Loucy (cell line): ENCODE data around the gene AAK1.
A peak's percentile ranks its signal among the peaks of the same experiment; 100 is the strongest.

Experiments
- H2AFZ ChIP-seq: fragments of 200-600 bp; sonication (generic); 2 replicates; pipeline ENCODE4 v1.6.0; 2016; ENCODE audit warnings: antibody characterized with exemption, mild to moderate bottlenecking, low read length, moderate library complexity
- H3F3A ChIP-seq: fragments of 200-600 bp; 2 replicates; pipeline ENCODE4 v1.6.0; 2016; ENCODE audit warnings: antibody characterized with exemption, low read depth, mild to moderate bottlenecking
- H3K27me3 ChIP-seq: fragments of 200-600 bp; sonication (generic); 2 replicates; pipeline ENCODE4 v1.6.1; 2014; ENCODE audit warnings: low read length, mild to moderate bottlenecking; ENCODE audit not compliant: insufficient read depth, poor library complexity, severe bottlenecking
- H3K36me3 ChIP-seq: fragments of 200-600 bp; sonication (generic); 2 replicates; pipeline ENCODE4 v1.6.1; 2016; ENCODE audit warnings: low read length; ENCODE audit not compliant: insufficient read depth
- H3K4me1 ChIP-seq: fragments of 200-600 bp; sonication (generic); 2 replicates; pipeline ENCODE4 v1.5.1; 2014; ENCODE audit warnings: low read length, mild to moderate bottlenecking; ENCODE audit not compliant: insufficient read depth, poor library complexity, severe bottlenecking
- H3K4me2 ChIP-seq: fragments of 200-600 bp; sonication (generic); 2 replicates; pipeline ENCODE4 v1.6.0; 2014; ENCODE audit warnings: antibody characterized with exemption, low read length, low read depth, mild to moderate bottlenecking; ENCODE audit not compliant: poor library complexity, severe bottlenecking
- H3K4me3 ChIP-seq: fragments of 200-600 bp; sonication (generic); 2 replicates; pipeline ENCODE4 v1.5.1; 2014; ENCODE audit warnings: low read length, mild to moderate bottlenecking, mixed read lengths; ENCODE audit not compliant: poor library complexity, severe bottlenecking
- H3K79me2 ChIP-seq: fragments of 200-600 bp; sonication (generic); 2 replicates; pipeline ENCODE4 v1.6.1; 2014; ENCODE audit warnings: low read length; ENCODE audit not compliant: insufficient read depth
- H3K9ac ChIP-seq: fragments of 200-600 bp; sonication (generic); 2 replicates; pipeline ENCODE4 v1.6.0; 2014; ENCODE audit warnings: mild to moderate bottlenecking, low read depth, low read length, moderate library complexity; ENCODE audit not compliant: poor library complexity, severe bottlenecking
- H3K9me2 ChIP-seq: fragments of 200-600 bp; sonication (generic); replicated peaks from 2 replicates; pipeline ENCODE4 v1.6.1; 2016; ENCODE audit warnings: low read depth, low read length, mixed read lengths
- H3K9me3 ChIP-seq: fragments of 200-600 bp; sonication (generic); 2 replicates; pipeline ENCODE4 v1.6.1; 2014; ENCODE audit warnings: mild to moderate bottlenecking, antibody characterized with exemption, low read length, low read depth; ENCODE audit not compliant: insufficient read depth
- H4K20me1 ChIP-seq: fragments of 200-600 bp; sonication (generic); 2 replicates; pipeline ENCODE4 v1.6.0; 2014; ENCODE audit warnings: antibody characterized with exemption, low read length, mild to moderate bottlenecking; ENCODE audit not compliant: insufficient read depth, poor library complexity, severe bottlenecking
- CTCF ChIP-seq: fragments of 200-600 bp; sonication (generic); conservative IDR thresholded peaks from 2 replicates; pipeline ENCODE4 v1.5.1; 2014; ENCODE audit warnings: mild to moderate bottlenecking, antibody characterized with exemption, low read length
- EZH2phosphoT487 ChIP-seq: fragments of 200-600 bp; IDR thresholded peaks from 2 replicates; pipeline ENCODE4 v1.6.1; 2018; ENCODE audit warnings: antibody characterized with exemption, mild to moderate bottlenecking, moderate library complexity, borderline replicate concordance

The AAK1 gene

GRCh38 chr2:69579536-69579935 is 64.0 kb downstream of the AAK1 start:
- no peaks in the 10 kb centered on the region for H3K36me3 ChIP-seq
- H3K4me1 ChIP-seq = peaks cover 82% of the 10 kb centered on the region
- H3K27me3 ChIP-seq = no peaks in the 10 kb centered on the region
- no peak overlapping the region for H3K9ac ChIP-seq
- H3F3A ChIP-seq = no peaks in the 10 kb centered on the region
- peak overlapping the region; percentile 13 for H3K4me2 ChIP-seq
- H3K79me2 ChIP-seq = peaks cover 95% of the 10 kb centered on the region
- H3K9me3 ChIP-seq = no peaks in the 10 kb centered on the region
- no peak overlapping the region for H2AFZ ChIP-seq
- TF ChIP-seq CTCF = no peak
- TF ChIP-seq EZH2phosphoT487 = no peak
- no peak overlapping the region for H3K4me3 ChIP-seq
- no peaks in the 10 kb centered on the region for H3K9me2 ChIP-seq
- peaks cover 8% of the 10 kb centered on the region for H4K20me1 ChIP-seq

GRCh38 chr2:69578198-69578540 is 65.4 kb downstream of the AAK1 start:
- no peak overlapping the region for H3K9ac ChIP-seq
- H3K9me2 ChIP-seq = no peaks in the 10 kb centered on the region
- TF ChIP-seq EZH2phosphoT487 = no peak
- peak overlapping the region; percentile 13 for H3K4me2 ChIP-seq
- no peaks in the 10 kb centered on the region for H3K9me3 ChIP-seq
- peaks cover 8% of the 10 kb centered on the region for H4K20me1 ChIP-seq
- H3K36me3 ChIP-seq = peaks cover 3% of the 10 kb centered on the region; the same call in 1 of the 2 replicates
- no peaks in the 10 kb centered on the region for H3K27me3 ChIP-seq
- H3K4me3 ChIP-seq = no peak overlapping the region
- H3K4me1 ChIP-seq = peaks cover 69% of the 10 kb centered on the region
- peaks cover 92% of the 10 kb centered on the region for H3K79me2 ChIP-seq
- no peak overlapping the region for H2AFZ ChIP-seq
- H3F3A ChIP-seq = no peaks in the 10 kb centered on the region

GRCh38 chr2:69577467-69578197 is 65.9 kb downstream of the AAK1 start:
- Histone ChIP-seq H3K4me1 (peaks cover 69% of the 10 kb centered on the region), H3K4me2 (peak overlapping the region; percentile 22), H3K9me3 (no peaks in the 10 kb centered on the region), H2AFZ (no peak overlapping the region), H3K79me2 (peaks cover 93% of the 10 kb centered on the region), H3K4me3 (no peak overlapping the region), H3K9me2 (no peaks in the 10 kb centered on the region), H4K20me1 (peaks cover 8% of the 10 kb centered on the region), H3K36me3 (peaks cover 4% of the 10 kb centered on the region; the same call in 1 of the 2 replicates), H3K9ac (no peak overlapping the region), H3K27me3 (no peaks in the 10 kb centered on the region), H3F3A (no peaks in the 10 kb centered on the region)
- TF ChIP-seq CTCF = no peak
- no peak for TF ChIP-seq EZH2phosphoT487

- H3K4me2 ChIP-seq = peak overlapping the region; percentile 22
- no peaks in the 10 kb centered on the region for H3F3A ChIP-seq
- no peaks in the 10 kb centered on the region for H3K9me3 ChIP-seq
- H2AFZ ChIP-seq = no peak overlapping the region
- no peak overlapping the region for H3K9ac ChIP-seq
- TF ChIP-seq CTCF (no peak), EZH2phosphoT487 (no peak)
- no peaks in the 10 kb centered on the region for H3K9me2 ChIP-seq
- H3K36me3 ChIP-seq = peaks cover 4% of the 10 kb centered on the region; the same call in 1 of the 2 replicates
- no peaks in the 10 kb centered on the region for H3K27me3 ChIP-seq
- peaks cover 96% of the 10 kb centered on the region for H3K79me2 ChIP-seq
- no peak overlapping the region for H3K4me3 ChIP-seq
- peaks cover 8% of the 10 kb centered on the region for H4K20me1 ChIP-seq
- peaks cover 63% of the 10 kb centered on the region for H3K4me1 ChIP-seq
Measured at GRCh38 chr2:69576880-69577279, 66.7 kb downstream of the AAK1 start.
